Ascending aorta (tissue), 2 donors: ENCODE results near the gene KCNIP4. TPM values are rescaled to one million over a fixed set of nuclear protein-coding genes. Genes with fewer than 3 reads are reported as not detected.

Experiments used
- DNase-seq, 2 donors: peaks; one replicate each; pipeline ENCODE4 v3.0.0-alpha.2; 2019; ENCODE audit warnings: low spot score in 2 of 2
- H3K27ac ChIP-seq, 2 donors: fragments of 200-600 bp; sonication (generic); one replicate each; pipeline ENCODE4 v1.5.1; 2016 to 2017; ENCODE audit warnings: mild to moderate bottlenecking in 1 of 2
- H3K27me3 ChIP-seq: fragments of 200-600 bp; sonication (generic); one replicate; pipeline ENCODE4 v1.5.1; 2017
- H3K36me3 ChIP-seq, 2 donors: fragments of 200-600 bp; sonication (generic); one replicate each; pipeline ENCODE4 v1.5.1; 2016
- H3K4me1 ChIP-seq, 2 donors: fragments of 200-600 bp; sonication (generic); one replicate each; pipeline ENCODE4 v1.5.1; 2016 to 2017; ENCODE audit warnings: mild to moderate bottlenecking in 1 of 2
- H3K4me3 ChIP-seq, 2 donors: fragments of 200-600 bp; sonication (generic); one replicate each; pipeline ENCODE4 v1.5.1; 2016 to 2017; ENCODE audit warnings: mild to moderate bottlenecking in 1 of 2
- H3K9me3 ChIP-seq, 2 donors: fragments of 200-600 bp; sonication (generic); one replicate each; pipeline ENCODE4 v1.5.1; 2016
- CTCF ChIP-seq, 3 experiments: fragments of 200-600 bp in 2 of 3; fragments of 450-650 bp in 1 of 3; sonication (generic) in 2 of 3; IDR thresholded peaks; one replicate each; pipeline ENCODE4 v1.5.1; 2016 to 2019; ENCODE audit warnings: antibody characterized with exemption in 3 of 3, mild to moderate bottlenecking in 1 of 3, moderate library complexity in 1 of 3
- intact Hi-C: fragments of 100-400 bp; cut with DNase I; formaldehyde crosslinking; loops from one replicate; pipeline ENCODE4 v1.15.1; 2023
- total RNA-seq: library from RNA; depleted of rRNA; stranded (reverse); fragments of >200 nt; gene quantifications from one replicate; pipeline ENCODE4 v1.1.0, GENCODE V29; 2016

KCNIP4 gene
- total RNA-seq, 1 donor from 2014 or later: not detected

GRCh38 chr4:21002286-21002685 is 946.3 kb downstream of the KCNIP4 start:
- Histone ChIP-seq H3K4me3 (no peak overlapping the region), H3K27me3 (no peaks in the 10 kb centered on the region), H3K27ac (no peak overlapping the region), H3K36me3 (no peaks in the 10 kb centered on the region), H3K4me1 (no peaks in the 10 kb centered on the region), H3K9me3 (no peaks in the 10 kb centered on the region)
- no peak for TF ChIP-seq CTCF (IDR thresholded peaks at IDR 0.05)
- intact Hi-C loops: no loop called here
- no peak for DNase-seq

DNA sequence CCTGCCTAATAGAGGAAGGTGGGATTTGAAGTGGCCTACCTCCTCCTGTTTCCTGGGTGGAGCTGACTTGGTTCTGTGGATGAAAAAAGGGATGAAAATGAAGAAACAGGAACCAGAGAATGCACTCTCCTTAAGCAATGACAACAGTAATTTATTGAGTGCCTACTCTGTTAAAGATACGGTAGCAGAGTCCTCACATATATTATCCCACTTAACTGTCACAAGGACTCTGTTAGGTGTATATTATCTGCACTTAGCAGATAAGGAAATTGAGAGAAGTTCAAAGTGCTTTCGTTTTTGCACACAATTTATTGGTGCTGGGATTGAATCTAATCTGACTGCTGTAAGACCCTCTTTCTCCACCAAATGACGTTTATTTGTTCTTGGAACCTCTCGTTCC is 947.1 kb downstream of the KCNIP4 start:
- Histone ChIP-seq H3K27ac (no peak overlapping the region), H3K4me1 (no peaks in the 10 kb centered on the region), H3K4me3 (no peak overlapping the region), H3K36me3 (no peaks in the 10 kb centered on the region), H3K27me3 (no peaks in the 10 kb centered on the region), H3K9me3 (no peaks in the 10 kb centered on the region)
- no peak for DNase-seq
- intact Hi-C loops: no loop called here
- TF ChIP-seq CTCF (IDR thresholded peaks at IDR 0.05): no peak

DNA sequence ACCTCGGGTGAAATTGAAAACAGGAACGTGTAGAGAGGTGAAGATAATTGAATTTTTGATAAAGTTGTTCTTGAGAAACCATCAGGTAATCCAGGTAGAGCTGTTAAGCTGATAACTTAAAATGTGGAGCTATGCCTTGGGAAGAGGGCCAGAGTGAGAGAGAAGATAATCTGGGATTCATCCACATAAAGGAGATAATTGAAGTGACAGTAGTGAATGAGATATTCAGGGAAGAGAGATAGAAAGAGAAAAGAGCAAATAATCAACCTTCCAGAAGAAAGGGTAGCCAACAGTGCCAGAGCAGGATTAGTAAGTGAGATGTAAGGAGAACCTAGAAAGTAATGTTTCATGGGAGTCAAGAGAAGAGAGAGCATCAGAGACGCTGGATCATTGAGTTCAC is 950.7 kb downstream of the KCNIP4 start:
- intact Hi-C loops: no loop called here
- Histone ChIP-seq H3K4me1 (no peaks in the 10 kb centered on the region), H3K9me3 (no peaks in the 10 kb centered on the region), H3K36me3 (no peaks in the 10 kb centered on the region), H3K27ac (no peak overlapping the region), H3K27me3 (no peaks in the 10 kb centered on the region), H3K4me3 (no peak overlapping the region)
- TF ChIP-seq CTCF (IDR thresholded peaks at IDR 0.05): no peak
- no peak for DNase-seq

DNA sequence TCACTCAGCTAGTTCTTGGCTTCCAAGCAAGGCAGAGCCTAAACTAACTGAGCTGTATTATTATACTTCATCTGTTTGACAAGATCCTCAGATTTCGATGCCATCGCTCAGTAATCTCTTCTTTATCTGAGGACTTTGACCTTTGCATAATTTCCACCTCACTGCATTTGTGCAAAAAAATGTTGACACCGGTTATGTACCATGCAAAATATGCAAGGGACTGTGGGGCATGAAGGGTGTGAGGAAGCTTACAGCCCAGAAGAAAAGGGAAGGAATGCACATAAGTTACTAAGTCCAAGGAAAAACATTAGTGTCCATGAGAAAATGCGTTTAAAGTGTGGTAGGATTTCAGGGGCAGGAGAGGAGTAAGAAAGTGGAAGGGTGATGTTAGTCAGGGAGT is 953.0 kb downstream of the KCNIP4 start:
- H3K36me3 ChIP-seq: no peaks in the 10 kb centered on the region
- no peak for DNase-seq
- intact Hi-C loops: no loop called here
- H3K9me3 ChIP-seq: no peaks in the 10 kb centered on the region
- no peak overlapping the region for H3K4me3 ChIP-seq
- H3K4me1 ChIP-seq: no peaks in the 10 kb centered on the region
- no peak for TF ChIP-seq CTCF (IDR thresholded peaks at IDR 0.05)
- no peak overlapping the region for H3K27ac ChIP-seq
- H3K27me3 ChIP-seq: no peaks in the 10 kb centered on the region

- H3K4me1 ChIP-seq: no peaks in the 10 kb centered on the region
- H3K27me3 ChIP-seq: no peaks in the 10 kb centered on the region
- intact Hi-C loops: no loop called here
- TF ChIP-seq CTCF (IDR thresholded peaks at IDR 0.05): no peak
- DNase-seq: no peak
- no peaks in the 10 kb centered on the region for H3K36me3 ChIP-seq
- H3K9me3 ChIP-seq: no peaks in the 10 kb centered on the region
- H3K4me3 ChIP-seq: no peak overlapping the region
- H3K27ac ChIP-seq: no peak overlapping the region
These were observed 953.6 kb downstream of the KCNIP4 start for GRCh38 chr4:20995015-20995414.

GRCh38 chr4:20992002-20992401 is 956.6 kb downstream of the KCNIP4 start:
- Histone ChIP-seq H3K27me3 (no peaks in the 10 kb centered on the region), H3K36me3 (no peaks in the 10 kb centered on the region), H3K27ac (no peak overlapping the region), H3K4me3 (no peak overlapping the region), H3K9me3 (no peaks in the 10 kb centered on the region), H3K4me1 (no peaks in the 10 kb centered on the region)
- DNase-seq: no peak
- intact Hi-C loops: no loop called here
- TF ChIP-seq CTCF (IDR thresholded peaks at IDR 0.05): no peak
